ENCODE results near the gene LAD1.

Gene LAD1

DNA sequence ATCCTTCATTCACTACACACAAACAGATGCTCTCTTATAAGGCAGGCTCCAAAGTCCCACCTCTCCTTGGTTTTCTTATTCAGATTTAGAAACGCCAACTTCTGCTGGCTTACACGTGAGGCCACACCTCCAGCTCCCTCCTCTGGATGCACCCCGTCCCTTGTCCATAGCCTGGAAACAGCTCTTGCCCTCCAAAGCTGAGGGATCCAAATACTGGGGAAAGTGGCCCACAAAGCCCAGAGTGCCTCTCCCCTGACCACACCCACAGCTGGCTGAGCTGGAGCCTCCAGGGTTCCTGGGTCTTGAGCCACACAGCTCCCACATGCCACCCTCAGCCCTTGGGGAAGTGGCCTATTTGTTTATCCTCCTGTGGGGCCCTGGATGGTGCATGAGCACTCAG is 4.5 kb downstream of the LAD1 start:
- no peak for FAIRE-seq
- no peak for DNase-seq (ENCODE audit: low spot score)

DNA sequence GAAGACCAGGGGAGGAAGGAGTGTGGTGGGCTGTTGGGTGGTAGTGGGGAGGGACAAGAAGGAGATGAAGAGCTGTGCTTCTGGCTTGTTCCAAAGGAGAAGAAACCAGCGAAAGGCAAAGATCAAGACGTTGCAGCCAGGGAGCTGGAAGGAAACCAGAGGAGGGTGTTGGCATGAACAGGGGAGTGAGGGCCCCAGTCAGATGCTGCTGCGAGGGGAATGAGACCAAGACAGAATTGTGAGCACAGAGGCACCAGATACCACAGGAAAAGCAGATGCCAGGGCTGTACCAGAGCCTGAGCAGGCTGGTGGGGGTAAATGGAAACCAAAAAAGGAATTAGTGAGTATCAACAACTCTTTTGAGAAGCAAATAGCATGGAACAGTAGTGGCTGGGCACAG is 6.0 kb downstream of the LAD1 start:
- no peak for DNase-seq (ENCODE audit: low spot score)
- no peak for FAIRE-seq

DNA sequence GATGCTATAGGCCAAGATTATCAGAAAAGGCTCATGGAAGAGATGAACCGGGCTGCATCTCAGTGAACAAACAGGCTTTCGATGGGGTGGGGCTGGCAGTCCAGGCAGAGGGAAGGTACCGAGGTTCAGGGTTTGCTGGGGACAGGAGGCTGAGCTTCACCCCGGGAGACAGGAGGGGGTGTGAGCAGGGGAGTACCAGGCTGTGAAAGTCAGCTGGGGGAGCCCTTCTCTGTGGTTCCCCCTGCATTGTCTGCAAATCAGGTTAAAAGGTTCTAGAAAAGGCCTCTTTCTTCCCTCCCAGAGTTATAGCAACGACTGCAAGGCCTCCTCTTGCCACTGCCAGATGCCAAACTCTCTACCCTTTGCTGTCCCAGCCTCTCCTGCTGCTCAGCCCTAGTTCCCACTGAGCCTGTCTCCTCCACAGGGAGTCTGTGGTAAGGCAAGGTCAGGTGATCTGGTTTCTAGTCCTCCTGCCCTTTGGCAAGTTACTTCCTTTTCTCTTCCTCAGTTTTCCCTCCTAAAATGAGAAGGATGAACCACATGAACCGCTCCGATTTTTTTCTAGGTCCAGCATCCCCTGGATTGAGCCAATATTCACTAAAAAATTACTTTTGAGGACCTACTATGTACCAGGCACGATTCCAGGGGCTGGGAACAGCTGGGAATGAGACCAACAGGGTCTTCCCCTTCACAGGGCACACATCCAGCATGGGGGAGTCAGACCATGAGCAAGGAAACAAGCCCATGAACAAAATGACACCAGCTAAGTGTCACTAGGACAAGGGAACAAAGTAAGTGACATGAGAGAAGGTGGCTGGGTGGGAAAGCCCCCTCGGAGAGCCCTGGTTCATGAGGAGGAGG is 7.2 kb downstream of the LAD1 start:
- DNase-seq (ENCODE audit: low spot score) (no peak), FAIRE-seq (no peak)

DNA sequence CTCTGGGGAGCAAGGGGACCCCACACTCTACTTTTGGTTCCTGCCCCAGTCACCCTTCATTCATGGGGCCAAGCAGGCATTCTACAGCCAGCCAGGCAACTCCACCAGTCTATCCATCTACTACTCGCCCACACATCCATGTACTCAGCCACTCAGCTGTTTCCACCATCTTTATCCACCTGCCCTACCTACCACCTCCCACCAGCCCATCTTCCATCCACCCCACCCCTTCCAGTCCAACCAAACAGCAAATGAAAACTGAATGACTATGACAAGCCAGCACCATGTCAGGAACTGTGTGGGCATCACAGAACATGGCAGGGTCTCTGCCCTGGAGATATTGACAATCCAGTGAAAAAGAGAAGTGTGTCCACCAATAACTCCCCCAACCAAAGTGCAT is 7.9 kb downstream of the LAD1 start:
- FAIRE-seq = peak; percentile 55
- DNase-seq (ENCODE audit: low spot score) = no peak

DNA sequence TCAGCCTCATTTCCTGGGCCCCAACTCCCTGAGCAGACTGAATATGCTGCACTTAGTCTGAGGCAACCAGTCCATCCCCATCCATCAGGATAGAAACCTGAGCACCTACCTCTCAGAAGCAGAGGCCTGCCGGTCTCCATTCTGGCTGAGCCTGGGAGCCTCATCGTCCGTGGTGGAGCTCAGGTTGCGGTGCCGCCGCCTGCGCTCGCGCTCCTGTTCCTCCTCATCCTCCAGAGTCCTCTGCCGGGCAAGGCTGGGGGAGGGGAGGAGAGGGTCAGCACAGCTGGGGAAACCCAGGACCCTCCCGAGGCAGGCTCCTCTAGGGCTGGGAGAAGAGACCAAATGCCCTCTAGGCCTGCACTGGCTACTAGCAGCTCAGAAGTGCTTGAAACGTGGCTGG is 10.1 kb downstream of the LAD1 start:
- no peak for DNase-seq (ENCODE audit: low spot score)
- no peak for FAIRE-seq

DNA sequence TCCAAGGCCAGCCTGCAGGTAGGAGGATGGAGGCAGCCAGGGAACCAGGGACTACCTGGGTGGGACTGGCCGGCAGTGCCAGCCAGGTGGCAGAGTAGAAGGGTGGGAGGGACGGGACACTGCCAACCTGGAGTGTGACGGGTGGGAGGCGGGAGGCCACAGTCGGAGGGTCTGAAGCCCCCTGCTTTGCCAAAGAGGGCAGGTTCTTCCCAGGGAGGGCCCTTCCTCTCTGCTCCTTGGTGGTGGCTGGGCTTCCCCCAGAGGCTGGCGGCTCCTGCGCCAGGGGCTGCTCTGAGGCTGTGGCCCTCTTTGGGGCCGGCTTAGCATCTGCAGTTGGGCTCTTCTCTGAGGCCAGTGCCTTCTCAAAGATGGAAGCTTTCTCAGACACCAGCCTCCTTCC is 12.9 kb downstream of the LAD1 start:
- FAIRE-seq = no peak
- DNase-seq (ENCODE audit: low spot score) = no peak

DNA sequence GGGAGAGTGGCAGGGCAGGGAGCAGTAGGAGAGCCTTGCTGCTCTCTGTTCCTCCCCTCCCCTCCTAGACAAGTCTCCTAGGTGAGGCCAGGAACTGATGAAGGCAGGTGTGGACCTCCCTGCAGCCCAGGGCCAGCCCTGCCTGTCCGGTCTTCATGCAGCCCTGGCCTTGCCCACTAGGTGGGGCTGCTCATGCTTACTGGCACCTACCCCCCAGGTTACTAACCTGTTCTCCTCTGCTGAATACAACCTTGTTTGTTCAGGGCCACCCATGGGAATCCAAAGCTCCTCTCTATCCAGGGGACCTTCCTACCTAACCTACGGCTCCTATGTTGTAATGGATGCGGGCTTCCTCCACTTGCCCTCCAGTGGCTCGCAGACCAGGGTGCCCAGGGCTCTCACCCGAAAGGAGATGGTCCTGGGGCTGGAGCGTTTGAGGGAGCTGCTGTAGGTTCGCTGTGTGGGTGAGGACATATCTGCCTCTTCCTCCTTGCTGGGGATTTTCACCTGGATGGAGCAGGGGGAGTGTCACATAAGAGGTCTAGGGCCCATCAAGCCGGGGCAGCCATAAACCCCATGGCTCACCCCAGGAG is 13.7 kb downstream of the LAD1 start:
- peak; percentile 76 for FAIRE-seq
- peak; percentile 74 for DNase-seq (ENCODE audit: low spot score)

DNA sequence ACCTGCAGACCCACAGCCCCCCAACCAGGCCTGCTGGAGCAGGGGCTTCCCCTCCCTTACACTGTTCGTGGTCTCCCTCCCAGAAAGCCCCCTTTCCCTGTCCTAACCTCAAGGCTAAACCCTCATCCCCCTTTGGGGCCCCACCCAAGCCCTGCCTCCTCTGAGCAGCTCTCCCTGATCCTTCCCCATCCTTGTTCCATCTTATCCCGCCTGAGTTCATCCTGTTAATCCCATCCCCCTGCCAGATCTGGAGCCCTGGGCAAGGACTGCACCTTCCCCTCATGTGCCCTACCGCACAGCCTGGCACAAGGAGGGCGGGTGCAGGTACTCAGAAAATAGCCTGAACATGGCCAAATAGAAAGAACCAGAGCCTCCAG is 14.7 kb downstream of the LAD1 start:
- DNase-seq (ENCODE audit: low spot score) = peak; percentile 37
- FAIRE-seq = peak; percentile 35

DNA sequence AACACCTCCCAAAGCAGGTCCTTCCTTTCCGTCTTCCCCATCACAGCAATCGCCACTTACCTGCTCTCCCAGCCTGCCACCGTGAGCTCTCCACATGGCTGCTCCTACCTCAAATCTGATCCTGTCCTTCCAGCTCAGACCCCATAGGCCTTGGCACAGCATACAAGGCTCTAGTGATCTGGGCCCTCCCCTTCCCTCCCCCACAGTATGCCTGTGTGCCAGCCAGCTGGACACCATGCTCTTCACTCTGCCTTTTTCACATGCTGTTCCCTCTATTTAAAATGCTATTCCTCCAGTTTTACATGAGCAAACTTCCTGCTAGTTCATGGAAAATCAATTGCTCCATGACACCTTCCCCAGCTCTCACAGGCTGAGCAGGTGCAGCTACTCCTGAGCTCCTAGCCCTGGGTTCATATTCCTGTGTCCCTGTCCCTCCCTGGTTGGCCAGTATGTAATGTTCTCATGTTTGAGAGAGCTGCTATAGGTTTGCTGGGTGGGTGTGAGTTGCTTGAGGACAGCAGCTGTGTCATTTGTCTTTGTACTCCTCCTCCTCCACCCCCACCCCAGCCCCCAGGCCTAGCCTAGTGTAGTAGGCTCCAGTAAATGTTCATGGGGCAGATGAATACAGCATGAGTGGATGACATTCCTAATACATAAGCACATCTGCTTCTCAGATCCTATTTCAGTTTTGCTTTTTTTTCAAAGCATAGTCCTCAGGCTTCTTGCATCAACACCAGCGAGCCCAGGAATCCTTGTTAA is 15.3 kb downstream of the LAD1 start:
- peak; percentile 71 for DNase-seq (ENCODE audit: low spot score)
- FAIRE-seq = peak; percentile 95

DNA sequence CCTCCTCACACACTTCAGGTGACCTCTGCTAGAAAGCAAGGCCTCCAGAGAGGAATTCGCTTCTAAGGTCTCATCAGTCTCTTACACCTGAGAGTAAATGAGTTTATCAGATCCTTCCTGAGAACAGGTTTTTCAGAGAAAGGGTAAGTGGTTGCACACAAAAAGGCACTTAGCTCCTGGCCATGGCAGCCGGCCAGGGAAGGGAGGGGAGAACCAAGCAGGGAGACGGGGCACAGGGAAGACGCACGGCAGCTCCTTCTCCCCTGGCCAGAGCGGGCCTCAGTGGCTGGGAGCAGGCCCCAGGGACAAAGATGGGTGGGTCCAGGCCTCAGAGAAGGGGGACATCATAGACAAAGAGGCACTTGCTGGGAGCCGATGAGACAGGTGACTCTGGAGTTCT is 18.0 kb downstream of the LAD1 start:
- no peak for FAIRE-seq
- no peak for DNase-seq (ENCODE audit: low spot score)

DNA sequence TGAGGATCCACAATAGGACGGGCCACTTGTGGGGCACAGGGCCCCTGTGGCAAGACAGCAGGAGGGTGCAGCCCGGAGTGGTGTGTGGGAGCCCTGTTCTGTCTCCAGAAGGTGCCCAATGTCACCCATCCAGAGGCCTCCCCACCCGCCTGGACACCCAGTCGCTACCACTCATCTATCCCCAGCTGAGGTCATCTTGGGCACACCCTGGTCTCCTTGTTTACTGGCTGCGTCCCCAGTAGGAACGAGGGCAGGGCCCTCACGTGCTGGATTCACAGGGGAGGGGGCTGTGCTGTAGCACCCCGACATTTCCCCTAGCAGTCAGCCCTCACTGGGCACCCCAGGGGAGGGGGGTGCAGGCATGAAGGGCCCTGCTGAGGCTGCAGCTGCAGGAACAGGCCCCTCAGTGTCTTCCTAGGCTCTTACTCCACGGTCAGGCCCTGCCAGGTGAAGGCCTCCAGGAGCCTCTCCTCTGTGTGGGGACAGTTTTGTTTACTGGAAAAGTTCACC is 19.3 kb downstream of the LAD1 start:
- FAIRE-seq = no peak
- no peak for DNase-seq (ENCODE audit: low spot score)

DNA sequence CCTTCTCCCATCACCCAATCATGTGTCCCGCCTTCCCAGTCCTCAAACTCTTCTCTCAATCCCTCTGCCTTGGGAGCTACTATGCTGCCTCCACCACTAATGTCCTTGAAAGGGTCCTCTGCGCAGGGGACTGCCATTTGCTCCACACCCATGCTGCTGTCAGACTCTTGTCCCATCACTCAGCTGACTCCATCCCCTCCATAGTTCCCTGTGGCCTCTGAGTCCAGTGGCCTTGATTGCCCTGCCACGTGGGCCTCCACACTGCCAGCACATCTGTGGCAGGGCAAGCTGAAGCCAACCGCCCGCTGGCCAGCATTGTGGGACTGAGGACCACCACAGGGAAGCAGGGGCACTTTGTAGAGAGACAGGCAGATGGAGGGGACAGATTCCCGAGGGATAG is 20.3 kb downstream of the LAD1 start:
- no peak for DNase-seq (ENCODE audit: low spot score)
- no peak for FAIRE-seq

DNA sequence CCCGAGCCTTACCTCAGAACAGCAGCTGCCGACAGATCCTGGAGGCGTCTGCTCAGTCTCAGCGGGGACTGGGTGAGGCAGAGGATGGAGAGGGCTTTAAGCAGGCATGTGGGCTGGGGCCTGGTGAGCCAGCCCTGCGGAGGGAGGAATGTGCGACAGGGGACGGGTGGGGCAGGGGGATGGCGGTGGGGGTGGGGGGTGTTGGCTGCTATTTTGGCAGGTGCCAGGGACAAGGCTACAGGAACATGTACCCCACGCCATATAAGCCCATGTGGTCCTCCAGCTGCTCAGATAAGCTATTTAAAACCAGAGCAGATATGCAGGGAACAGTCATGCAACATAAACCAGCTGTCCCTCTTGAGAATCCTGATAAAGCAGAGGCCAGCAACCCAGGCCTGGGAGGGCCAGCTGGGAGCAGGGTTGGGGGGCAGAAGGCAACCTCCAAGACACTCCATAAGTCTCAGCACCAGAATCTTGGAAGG is 21.5 kb downstream of the LAD1 start, which contains the start of gene TNNT2:
TSS of gene TNNT2 (minus strand) at position 70 of the 482 bp plus-strand sequence. CDS start 4,426 bp downstream, outside the sequence.
- DNase-seq (ENCODE audit: low spot score) (peak; percentile 36), FAIRE-seq (no peak)

DNA sequence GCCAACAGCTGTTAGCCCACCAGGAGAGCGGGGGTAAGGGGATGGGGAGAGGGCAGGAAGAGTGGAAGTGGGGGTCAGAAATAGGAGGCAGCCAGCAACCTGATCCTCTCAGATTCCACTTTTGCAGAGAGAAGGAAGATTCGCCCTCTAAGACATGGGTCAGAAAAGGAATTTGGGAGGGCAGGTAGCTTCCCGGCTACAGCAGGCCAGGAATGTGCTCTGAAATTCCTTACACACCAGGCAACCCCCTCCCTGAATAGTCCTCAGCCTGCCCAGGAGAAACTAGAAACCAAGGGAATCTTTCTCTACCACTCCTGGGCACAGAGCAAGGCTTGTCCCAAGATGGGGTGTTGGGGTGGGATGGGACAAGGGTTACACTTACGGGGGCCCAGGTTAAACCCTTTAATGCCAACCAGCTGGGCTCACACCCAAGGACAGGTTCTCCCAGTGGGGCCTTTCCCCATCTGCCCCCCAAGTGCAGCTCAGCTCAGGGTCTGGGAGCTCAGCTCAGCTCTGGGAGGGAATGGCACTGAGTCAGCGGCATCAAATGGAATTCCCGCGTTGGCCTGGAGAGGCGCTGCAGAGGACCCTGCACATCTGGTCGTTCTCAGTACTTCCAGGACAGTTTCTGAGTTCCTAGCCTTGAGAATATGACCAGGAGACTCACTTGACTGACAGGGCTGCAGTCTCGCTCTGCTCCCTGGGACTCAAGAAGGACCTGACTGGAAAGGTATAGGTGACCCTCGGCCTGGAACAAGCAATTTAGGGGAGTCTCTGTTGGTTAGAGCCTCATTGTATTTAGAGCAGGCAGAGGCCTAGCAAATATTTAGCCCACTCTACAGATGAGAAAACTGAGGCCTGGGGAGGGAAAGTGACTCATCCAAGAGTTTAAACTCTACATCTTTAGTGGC is 22.4 kb downstream of the LAD1 start:
- FAIRE-seq = no peak
- peak; percentile 91 for DNase-seq (ENCODE audit: low spot score)

DNA sequence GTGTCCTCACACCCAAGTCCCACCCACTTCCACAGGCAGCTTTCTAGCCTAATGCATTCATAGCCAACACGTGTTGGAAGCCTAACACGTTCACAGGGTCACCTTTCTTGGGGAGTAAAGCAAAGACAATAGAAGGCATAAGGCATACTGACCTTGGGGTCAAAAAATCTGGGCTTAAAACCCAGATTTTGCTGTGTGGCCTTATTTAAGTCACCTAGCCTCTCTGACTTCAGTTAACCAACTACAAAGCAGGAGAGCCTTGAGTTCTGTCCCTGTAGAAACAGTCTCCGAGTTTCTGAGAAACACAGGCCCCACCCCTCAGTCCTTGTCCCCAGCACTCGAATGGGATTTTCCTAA is 23.0 kb downstream of the LAD1 start:
- FAIRE-seq (no peak), DNase-seq (ENCODE audit: low spot score) (no peak)

DNA sequence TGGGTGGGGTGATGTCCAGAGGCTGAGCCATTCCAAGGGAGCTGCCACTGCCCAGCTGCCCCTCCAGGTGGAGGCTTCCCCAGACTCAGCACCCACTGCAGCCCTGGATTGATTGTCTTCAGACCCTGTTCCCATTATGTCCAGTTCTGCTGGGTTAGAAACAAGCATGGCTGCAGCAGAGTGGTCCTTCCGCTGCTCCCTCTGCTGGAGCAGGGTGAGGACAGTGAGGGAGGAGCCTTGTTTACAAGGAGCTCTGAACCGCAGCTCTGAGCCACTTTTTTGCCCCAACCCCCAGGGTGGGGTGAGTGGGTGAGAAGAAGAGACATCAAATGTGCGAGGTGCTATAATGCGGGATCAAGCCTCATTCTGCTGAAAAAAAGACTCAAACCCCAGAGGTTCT is 24.0 kb downstream of the LAD1 start:
- FAIRE-seq (no peak), DNase-seq (ENCODE audit: low spot score) (no peak)

DNA sequence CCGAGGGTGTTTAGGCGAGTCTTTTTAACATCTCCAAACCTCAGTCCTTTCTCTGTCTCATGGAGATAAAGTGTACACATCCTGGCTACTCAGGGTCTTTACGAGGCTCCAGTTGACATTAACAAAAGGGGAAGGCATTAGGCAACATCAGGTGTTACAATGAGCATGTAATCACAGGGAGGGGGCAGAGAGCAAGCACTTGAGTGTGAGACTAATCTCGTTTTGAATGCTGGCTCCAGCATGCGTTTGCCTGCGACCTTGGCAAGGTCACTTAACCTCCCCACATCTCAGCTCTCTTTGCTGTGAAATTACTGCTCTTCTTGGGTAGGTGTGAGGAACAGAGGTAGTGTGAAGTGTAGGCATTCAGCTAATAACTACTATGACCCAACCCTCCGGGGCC is 24.8 kb downstream of the LAD1 start:
- no peak for FAIRE-seq
- DNase-seq (ENCODE audit: low spot score) = no peak

DNA sequence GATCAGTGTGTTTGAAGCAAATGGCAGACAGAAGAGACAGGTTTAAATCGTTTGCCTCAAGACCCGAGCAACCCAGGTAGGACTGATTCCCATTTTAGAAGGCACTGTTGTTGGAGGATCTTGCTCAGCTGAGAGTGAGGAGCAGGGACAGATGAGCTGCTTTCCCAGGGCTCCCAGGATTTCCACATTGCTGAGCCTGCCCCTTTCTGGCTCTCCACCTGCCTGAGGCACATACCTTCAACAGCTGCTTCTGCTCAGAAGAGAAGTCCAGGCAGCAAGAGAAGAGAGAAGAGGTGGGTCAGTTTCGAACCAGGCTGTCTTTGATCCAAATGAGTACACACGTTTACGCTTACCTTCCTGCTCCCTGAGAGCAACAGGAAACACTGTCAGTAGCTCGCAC is 27.3 kb downstream of the LAD1 start:
- FAIRE-seq = no peak

DNA sequence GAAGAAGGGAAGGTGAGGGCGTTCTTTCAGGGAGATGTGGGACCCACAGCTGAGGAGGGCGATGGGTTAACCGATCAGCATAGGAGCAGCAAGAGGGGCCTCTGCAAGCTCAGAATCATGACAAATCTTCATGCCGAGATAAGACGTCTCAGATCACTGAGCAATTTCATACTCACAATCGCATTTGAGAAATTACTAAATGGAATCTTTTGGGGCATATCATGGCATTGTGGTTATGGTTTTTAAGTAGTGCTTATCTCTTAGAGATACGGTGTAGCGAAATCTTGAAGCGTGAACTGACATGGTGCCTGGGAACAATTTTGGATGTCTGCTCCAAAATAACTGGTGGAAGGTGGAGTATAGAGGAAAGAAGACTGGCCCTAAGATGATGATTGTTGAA is 27.8 kb downstream of the LAD1 start:
- FAIRE-seq (no peak), DNase-seq (ENCODE audit: low spot score) (no peak)

More for the DNA sequence above, 27.3 kb downstream of the LAD1 start:
- no peak for DNase-seq (ENCODE audit: low spot score)

DNA sequence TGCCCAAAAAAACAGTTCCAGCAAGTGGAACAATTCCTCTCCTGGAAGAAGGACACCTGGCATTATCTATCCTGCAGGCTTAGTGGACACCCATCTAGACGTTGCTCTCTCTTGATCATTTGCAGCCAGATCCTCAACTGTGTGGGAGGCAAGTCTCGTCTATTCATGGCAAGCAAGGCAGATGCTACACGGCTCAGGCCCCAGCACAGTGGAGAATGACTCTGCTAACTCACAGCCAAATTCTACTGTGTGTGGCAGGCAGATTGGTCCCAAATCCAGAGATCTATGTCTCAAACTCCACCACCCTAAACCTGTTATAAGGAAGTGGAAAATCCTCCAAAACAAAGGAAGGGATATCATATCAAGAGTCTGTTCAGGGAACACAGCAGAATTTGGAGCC is 28.6 kb downstream of the LAD1 start:
- DNase-seq (ENCODE audit: low spot score) (no peak), FAIRE-seq (no peak)

DNA sequence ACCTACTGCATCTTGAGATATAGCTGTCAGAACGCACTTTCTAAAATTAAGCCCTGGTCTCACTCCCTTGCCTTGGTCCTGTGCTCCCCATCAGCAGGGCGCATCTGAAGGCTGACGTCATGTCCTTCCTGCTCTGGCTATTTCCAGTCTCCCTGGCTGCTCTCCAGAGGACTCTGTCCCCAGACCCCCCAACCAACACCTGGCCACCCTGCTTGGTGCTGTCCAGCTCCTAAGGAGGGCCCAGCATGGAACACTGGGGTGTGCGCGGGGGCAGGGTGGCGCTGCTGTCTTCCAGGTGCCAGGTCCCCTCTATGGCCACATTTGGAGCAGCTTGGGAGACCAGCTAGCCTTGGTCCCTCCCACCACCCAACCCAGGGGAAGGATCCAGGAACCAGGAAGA is 29.9 kb downstream of the LAD1 start:
- DNase-seq (ENCODE audit: low spot score) = no peak
- FAIRE-seq = no peak
